K562 (cell line): ENCODE measurements around the gene SLC22A23. TPM values are rescaled to one million over a fixed set of nuclear protein-coding genes. Genes with fewer than 3 reads are reported as not detected.

Experiments
- CBFA2T2 ChIP-seq: fragments of 450-650 bp; conservative IDR thresholded peaks from 2 replicates; pipeline ENCODE4 v1.6.1; 2017; ENCODE audit warnings: mild to moderate bottlenecking
- CCNT2 ChIP-seq: IDR thresholded peaks from 2 replicates; pipeline ENCODE4 v1.6.1; 2011; ENCODE audit warnings: borderline replicate concordance, low read depth, mild to moderate bottlenecking, moderate library complexity, mixed read lengths, low read length; ENCODE audit not compliant: insufficient read length; ENCODE audit errors: extremely low read depth
- GTF2B ChIP-seq: IDR thresholded peaks from 2 replicates; pipeline ENCODE4 v1.6.1; 2011; ENCODE audit not compliant: insufficient read length; ENCODE audit errors: extremely low read depth
- HINFP ChIP-seq: fragments of 450-650 bp; conservative IDR thresholded peaks from 2 replicates; pipeline ENCODE4 v1.6.1; 2016; ENCODE audit warnings: missing genetic modification characterization, low read depth, mild to moderate bottlenecking, control low read depth, missing compliant biosample characterization
- HNRNPLL ChIP-seq: fragments of 200-400 bp; formaldehyde crosslinking; IDR thresholded peaks from 2 replicates; pipeline ENCODE4 v1.6.1; 2017; ENCODE audit warnings: low read length, low read depth, mild to moderate bottlenecking; ENCODE audit not compliant: poor library complexity, severe bottlenecking
- KLF10 ChIP-seq: fragments of 250-450 bp; sonication (Bioruptor Pico); IDR thresholded peaks from 2 replicates; pipeline ENCODE4 v1.6.1; 2021; ENCODE audit warnings: matching md5 sums
- NKRF ChIP-seq: fragments of 450-650 bp; IDR thresholded peaks from 2 replicates; pipeline ENCODE4 v1.6.1; 2016; ENCODE audit warnings: borderline replicate concordance
- RBM17 ChIP-seq: fragments of 200-400 bp; formaldehyde crosslinking; IDR thresholded peaks from 2 replicates; pipeline ENCODE4 v1.6.1; 2017; ENCODE audit warnings: low read depth, mild to moderate bottlenecking, low read length, borderline replicate concordance
- TCF15 ChIP-seq: fragments of 250-450 bp; sonication (Bioruptor Pico); IDR thresholded peaks from 2 replicates; pipeline ENCODE4 v1.8.0; 2022; ENCODE audit warnings: moderate library complexity, mild to moderate bottlenecking, inconsistent platforms
- XRCC3 ChIP-seq: fragments of 450-650 bp; IDR thresholded peaks from 2 replicates; pipeline ENCODE4 v1.6.1; 2017; ENCODE audit warnings: mild to moderate bottlenecking, moderate library complexity
- ZBTB7A ChIP-seq: IDR thresholded peaks from 2 replicates; pipeline ENCODE4 v1.6.1; 2011; ENCODE audit warnings: low read depth, mild to moderate bottlenecking, low read length, moderate library complexity, borderline replicate concordance; ENCODE audit not compliant: control insufficient read depth
- ZFX ChIP-seq: sonication (generic); formaldehyde crosslinking; IDR thresholded peaks from 2 replicates; pipeline ENCODE4 v1.8.0; 2022; ENCODE audit warnings: mild to moderate bottlenecking, missing genetic modification reagents, moderate library complexity
- ZNF384 ChIP-seq: IDR thresholded peaks from 2 replicates; pipeline ENCODE4 v1.6.1; 2012; ENCODE audit warnings: low read depth, low read length, improper control_type of control experiment
- polyA plus RNA-seq, 8 experiments: library from polyadenylated mRNA; depleted of rRNA in 4 of 8; stranded (reverse) in 5 of 8; unstranded in 3 of 8; fragments of >200 nt; fragmentation: Nextera tagmentation in 2 of 8; fragmentation: Illumina TruSeq in 1 of 8; extraction: Ambion mirVana in 2 of 8; extraction: Trizol in 1 of 8; gene quantifications; 2 replicates each; pipeline versions ENCODE4 v1.2.1 to v1.2.3, GENCODE V29; 2011 to 2014; ENCODE audit warnings: inconsistent platforms in 1 of 8, missing spikeins in 1 of 8
- total RNA-seq, 7 experiments: library from RNA; depleted of rRNA in 6 of 7; stranded (reverse); fragments of >200 nt in 6 of 7; fragmentation: Illumina TruSeq in 2 of 7; extraction: Trizol in 2 of 7; gene quantifications; 2 replicates each; pipeline versions ENCODE4 v1.2.1 to v1.2.3, GENCODE V29; 2011 to 2021; ENCODE audit warnings: low replicate concordance in 1 of 7
- TF ChIP-seq, protein P1 (sequence below): fragments of 250-450 bp; sonication (Bioruptor Pico); IDR thresholded peaks from 2 replicates; pipeline ENCODE4 v1.4.0; 2020; ENCODE audit warnings: mild to moderate bottlenecking, moderate library complexity
- TF ChIP-seq, protein P2 (sequence below), 2 experiments: fragments of 450-650 bp; IDR thresholded peaks; 2 replicates each; pipeline ENCODE4 v1.6.1; 2018; ENCODE audit warnings: mild to moderate bottlenecking in 2 of 2, low read depth in 1 of 2; ENCODE audit not compliant: partially characterized antibody in 2 of 2

The SLC22A23 gene
- total and polyA plus RNA-seq, 9 of the 15 experiments (the other 6 are each of a cell fraction or from before 2014, with no cell fraction given), result 0.30 to 8.7 (median 2.5) TPM

- peak; percentile 26; the same call in 1 of the 2 replicates for TF ChIP-seq ZFX
- no peak for TF ChIP-seq CBFA2T2
- no peak for TF ChIP-seq HINFP
- no peak for TF ChIP-seq KLF10 (CRISPR knock-in tag)
- TF ChIP-seq TCF15 (CRISPR knock-in tag), result no peak
- no peak for TF ChIP-seq GTF2B
- TF ChIP-seq, protein P1, sequence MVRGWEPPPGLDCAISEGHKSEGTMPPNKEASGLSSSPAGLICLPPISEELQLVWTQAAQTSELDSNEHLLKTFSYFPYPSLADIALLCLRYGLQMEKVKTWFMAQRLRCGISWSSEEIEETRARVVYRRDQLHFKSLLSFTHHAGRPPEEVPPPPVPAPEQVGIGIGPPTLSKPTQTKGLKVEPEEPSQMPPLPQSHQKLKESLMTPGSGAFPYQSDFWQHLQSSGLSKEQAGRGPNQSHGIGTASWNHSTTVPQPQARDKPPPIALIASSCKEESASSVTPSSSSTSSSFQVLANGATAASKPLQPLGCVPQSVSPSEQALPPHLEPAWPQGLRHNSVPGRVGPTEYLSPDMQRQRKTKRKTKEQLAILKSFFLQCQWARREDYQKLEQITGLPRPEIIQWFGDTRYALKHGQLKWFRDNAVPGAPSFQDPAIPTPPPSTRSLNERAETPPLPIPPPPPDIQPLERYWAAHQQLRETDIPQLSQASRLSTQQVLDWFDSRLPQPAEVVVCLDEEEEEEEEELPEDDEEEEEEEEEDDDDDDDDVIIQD (CRISPR knock-in tag), result no peak
- no peak for TF ChIP-seq XRCC3
- TF ChIP-seq CCNT2, result peak; percentile 88
- peak; percentile 92 for TF ChIP-seq ZBTB7A
- TF ChIP-seq, protein P2, sequence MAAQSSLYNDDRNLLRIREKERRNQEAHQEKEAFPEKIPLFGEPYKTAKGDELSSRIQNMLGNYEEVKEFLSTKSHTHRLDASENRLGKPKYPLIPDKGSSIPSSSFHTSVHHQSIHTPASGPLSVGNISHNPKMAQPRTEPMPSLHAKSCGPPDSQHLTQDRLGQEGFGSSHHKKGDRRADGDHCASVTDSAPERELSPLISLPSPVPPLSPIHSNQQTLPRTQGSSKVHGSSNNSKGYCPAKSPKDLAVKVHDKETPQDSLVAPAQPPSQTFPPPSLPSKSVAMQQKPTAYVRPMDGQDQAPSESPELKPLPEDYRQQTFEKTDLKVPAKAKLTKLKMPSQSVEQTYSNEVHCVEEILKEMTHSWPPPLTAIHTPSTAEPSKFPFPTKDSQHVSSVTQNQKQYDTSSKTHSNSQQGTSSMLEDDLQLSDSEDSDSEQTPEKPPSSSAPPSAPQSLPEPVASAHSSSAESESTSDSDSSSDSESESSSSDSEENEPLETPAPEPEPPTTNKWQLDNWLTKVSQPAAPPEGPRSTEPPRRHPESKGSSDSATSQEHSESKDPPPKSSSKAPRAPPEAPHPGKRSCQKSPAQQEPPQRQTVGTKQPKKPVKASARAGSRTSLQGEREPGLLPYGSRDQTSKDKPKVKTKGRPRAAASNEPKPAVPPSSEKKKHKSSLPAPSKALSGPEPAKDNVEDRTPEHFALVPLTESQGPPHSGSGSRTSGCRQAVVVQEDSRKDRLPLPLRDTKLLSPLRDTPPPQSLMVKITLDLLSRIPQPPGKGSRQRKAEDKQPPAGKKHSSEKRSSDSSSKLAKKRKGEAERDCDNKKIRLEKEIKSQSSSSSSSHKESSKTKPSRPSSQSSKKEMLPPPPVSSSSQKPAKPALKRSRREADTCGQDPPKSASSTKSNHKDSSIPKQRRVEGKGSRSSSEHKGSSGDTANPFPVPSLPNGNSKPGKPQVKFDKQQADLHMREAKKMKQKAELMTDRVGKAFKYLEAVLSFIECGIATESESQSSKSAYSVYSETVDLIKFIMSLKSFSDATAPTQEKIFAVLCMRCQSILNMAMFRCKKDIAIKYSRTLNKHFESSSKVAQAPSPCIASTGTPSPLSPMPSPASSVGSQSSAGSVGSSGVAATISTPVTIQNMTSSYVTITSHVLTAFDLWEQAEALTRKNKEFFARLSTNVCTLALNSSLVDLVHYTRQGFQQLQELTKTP (IDR thresholded peaks at IDR 0.05; ENCODE audit: low read depth in 1 of 2, partially characterized antibody in 2 of 2), result no peak
- TF ChIP-seq HNRNPLL, result peak; percentile 22
- TF ChIP-seq NKRF, result no peak
- no peak for TF ChIP-seq ZNF384
- no peak for TF ChIP-seq RBM17
Observed at GRCh38 chr6:3456898-3457709, at the start of gene SLC22A23 (continued).
